ENCODE measurements around the gene RARB. TPM values are rescaled to one million over a fixed set of nuclear protein-coding genes. Genes with fewer than 3 reads are reported as not detected.

Gene RARB
- total RNA-seq, 2 experiments from 2014 or later = not detected

DNA sequence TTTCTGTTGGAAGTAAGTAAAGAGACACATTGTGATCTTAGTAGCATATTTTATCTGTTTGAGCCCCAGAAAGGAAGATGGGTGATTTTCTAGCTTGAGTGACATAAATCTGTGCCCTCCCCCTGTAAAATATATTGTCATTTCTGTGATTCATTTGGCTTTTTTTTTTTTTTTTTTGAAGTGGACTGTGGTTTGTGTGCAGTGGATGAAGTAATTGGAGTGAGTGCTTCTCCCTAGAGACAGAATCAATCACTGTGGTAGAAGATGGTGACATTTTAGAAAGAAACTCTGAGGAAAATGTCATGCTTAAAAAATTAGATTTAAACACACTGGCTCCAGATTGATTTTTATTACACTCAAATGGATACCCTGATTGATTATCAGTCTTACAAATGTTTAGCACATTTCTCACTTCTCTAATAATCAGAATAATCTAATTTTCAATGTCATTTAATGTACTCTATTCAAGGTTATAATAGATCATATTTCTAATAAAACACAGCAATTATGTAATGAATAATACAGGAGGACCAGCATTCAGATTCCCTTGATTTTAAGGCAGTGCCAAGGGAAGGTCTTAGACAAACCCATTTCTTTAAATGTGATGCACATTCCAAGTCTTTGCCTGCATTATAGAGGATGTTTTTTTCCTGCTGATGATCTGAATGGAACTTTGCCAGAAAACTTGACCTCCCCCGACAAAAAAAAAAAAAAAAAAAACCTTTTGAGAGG lies 120.0 kb downstream of the RARB start:
- no peak for DNase-seq
- Mint-ChIP-seq H3K4me1 (no peaks in the 10 kb centered on the region), H3K4me3 (no peak overlapping the region), H3K27me3 (no peaks in the 10 kb centered on the region), H3K9me3 (no peaks in the 10 kb centered on the region), H3K27ac (no peak overlapping the region), H3K36me3 (ENCODE audit: low read depth) (no peaks in the 10 kb centered on the region)
- CTCF ChIA-PET = interaction anchor here (0.8 kb wide), 1 partner anchor 15 kb away, joined by 5 read pairs; no protein-coding TSS in a partner anchor
- POLR2A ChIA-PET = no interaction called here

GRCh38 chr3:25548836-25549235 lies 120.8 kb downstream of the RARB start:
- H3K4me3 Mint-ChIP-seq = no peak overlapping the region
- H3K27me3 Mint-ChIP-seq = no peaks in the 10 kb centered on the region
- H3K27ac Mint-ChIP-seq = no peak overlapping the region
- POLR2A ChIA-PET = no interaction called here
- H3K4me1 Mint-ChIP-seq = no peaks in the 10 kb centered on the region
- no peaks in the 10 kb centered on the region for H3K9me3 Mint-ChIP-seq
- CTCF ChIA-PET = no interaction called here
- DNase-seq = no peak
- no peaks in the 10 kb centered on the region for H3K36me3 Mint-ChIP-seq (ENCODE audit: low read depth)

DNA sequence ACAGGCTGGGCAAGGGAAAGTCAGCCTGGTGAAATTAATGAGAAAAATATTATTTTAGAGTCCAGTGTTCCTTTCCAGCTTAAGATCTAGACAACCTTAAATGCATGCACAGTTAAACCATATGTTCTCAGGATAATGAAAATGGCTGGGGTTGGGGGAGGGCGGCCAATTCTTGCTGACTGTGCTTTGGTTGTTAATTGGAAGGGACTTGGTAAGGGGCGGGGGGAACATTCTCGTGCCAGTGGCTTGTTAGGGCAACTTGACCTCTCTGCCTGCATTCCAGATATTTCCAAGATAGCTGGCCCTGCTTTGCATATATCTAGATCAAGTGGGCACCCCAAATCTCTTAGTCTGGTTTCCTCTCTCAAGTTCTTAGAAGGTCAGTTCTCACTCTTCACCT lies 124.2 kb downstream of the RARB start:
- Mint-ChIP-seq H3K4me1 (no peaks in the 10 kb centered on the region), H3K36me3 (ENCODE audit: low read depth) (no peaks in the 10 kb centered on the region)
- CTCF ChIA-PET = no interaction called here

GRCh38 chr3:25554376-25554775 lies 126.3 kb downstream of the RARB start:
- ChIA-PET CTCF (no interaction called here), POLR2A (no interaction called here)
- Mint-ChIP-seq H3K36me3 (ENCODE audit: low read depth) (no peaks in the 10 kb centered on the region), H3K4me3 (no peak overlapping the region), H3K27ac (no peak overlapping the region), H3K9me3 (no peaks in the 10 kb centered on the region), H3K4me1 (no peaks in the 10 kb centered on the region), H3K27me3 (no peaks in the 10 kb centered on the region)
- no peak for DNase-seq

More for the DNA sequence above, 124.2 kb downstream of the RARB start:
- H3K27ac Mint-ChIP-seq = no peak overlapping the region
- no peaks in the 10 kb centered on the region for H3K27me3 Mint-ChIP-seq
- POLR2A ChIA-PET = no interaction called here
- no peaks in the 10 kb centered on the region for H3K9me3 Mint-ChIP-seq
- DNase-seq = no peak
- no peak overlapping the region for H3K4me3 Mint-ChIP-seq

- H3K4me3 Mint-ChIP-seq = no peak overlapping the region
- CTCF ChIA-PET = no interaction called here
- H3K27me3 Mint-ChIP-seq = no peaks in the 10 kb centered on the region
- POLR2A ChIA-PET = no interaction called here
- no peaks in the 10 kb centered on the region for H3K9me3 Mint-ChIP-seq
- DNase-seq = no peak
- H3K36me3 Mint-ChIP-seq (ENCODE audit: low read depth) = no peaks in the 10 kb centered on the region
- no peaks in the 10 kb centered on the region for H3K4me1 Mint-ChIP-seq
- H3K27ac Mint-ChIP-seq = no peak overlapping the region
Measured at GRCh38 chr3:25555695-25556437, 127.8 kb downstream of the RARB start.

- Mint-ChIP-seq H3K4me3 (no peak overlapping the region), H3K4me1 (no peaks in the 10 kb centered on the region), H3K36me3 (ENCODE audit: low read depth) (no peaks in the 10 kb centered on the region), H3K9me3 (no peaks in the 10 kb centered on the region), H3K27ac (no peak overlapping the region), H3K27me3 (peaks cover 2% of the 10 kb centered on the region)
- POLR2A ChIA-PET = no interaction called here
- no peak for DNase-seq
- CTCF ChIA-PET = no interaction called here
Measured at GRCh38 chr3:25556447-25556846, 128.4 kb downstream of the RARB start.

DNA sequence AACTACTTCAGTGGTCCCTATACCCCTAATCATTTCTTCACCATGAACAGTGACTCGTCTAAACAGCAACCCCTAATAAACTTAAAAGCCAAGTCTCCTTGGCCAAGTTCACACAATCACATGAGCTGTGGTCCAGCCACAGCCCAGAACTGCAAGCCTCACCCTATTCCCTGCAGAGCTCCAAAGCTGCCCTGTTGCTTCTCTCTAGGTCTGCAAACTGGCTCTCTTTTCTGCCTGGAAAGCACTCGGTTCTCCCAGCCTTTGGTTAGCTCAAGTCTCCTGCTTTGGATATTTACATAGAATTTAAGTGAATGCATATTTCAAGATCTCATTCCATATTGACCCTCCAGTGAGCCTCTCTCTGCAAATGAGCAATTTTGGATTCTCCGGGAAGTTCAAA lies 129.6 kb downstream of the RARB start:
- Mint-ChIP-seq H3K27me3 (peaks cover 2% of the 10 kb centered on the region), H3K4me3 (no peak overlapping the region), H3K9me3 (no peaks in the 10 kb centered on the region), H3K27ac (no peak overlapping the region), H3K36me3 (ENCODE audit: low read depth) (no peaks in the 10 kb centered on the region), H3K4me1 (no peaks in the 10 kb centered on the region)
- POLR2A ChIA-PET = no interaction called here
- CTCF ChIA-PET = no interaction called here
- no peak for DNase-seq

DNA sequence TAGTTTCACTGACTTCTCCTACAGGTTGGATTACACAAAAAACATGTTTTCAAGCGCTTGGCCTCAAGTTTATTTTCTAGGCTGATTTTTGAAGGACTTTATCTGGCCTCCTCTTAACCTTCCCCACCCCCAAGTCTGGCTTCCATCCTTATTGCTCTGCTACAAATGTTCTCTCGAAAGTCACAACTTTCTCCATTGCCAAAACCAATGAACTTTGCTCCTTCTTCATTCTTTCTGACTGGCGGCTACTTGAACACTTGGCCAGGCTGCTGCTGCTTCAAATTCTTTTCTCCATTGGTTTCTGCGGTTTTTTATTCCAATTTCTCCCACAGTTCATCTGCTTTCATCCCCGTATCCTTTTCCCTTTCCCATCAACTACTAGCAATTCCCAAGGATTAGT lies 130.1 kb downstream of the RARB start:
- Mint-ChIP-seq H3K4me1 (no peaks in the 10 kb centered on the region), H3K4me3 (no peak overlapping the region), H3K36me3 (ENCODE audit: low read depth) (no peaks in the 10 kb centered on the region), H3K27ac (no peak overlapping the region), H3K27me3 (peaks cover 2% of the 10 kb centered on the region), H3K9me3 (no peaks in the 10 kb centered on the region)
- ChIA-PET CTCF (no interaction called here), POLR2A (no interaction called here)
- DNase-seq = no peak

DNA sequence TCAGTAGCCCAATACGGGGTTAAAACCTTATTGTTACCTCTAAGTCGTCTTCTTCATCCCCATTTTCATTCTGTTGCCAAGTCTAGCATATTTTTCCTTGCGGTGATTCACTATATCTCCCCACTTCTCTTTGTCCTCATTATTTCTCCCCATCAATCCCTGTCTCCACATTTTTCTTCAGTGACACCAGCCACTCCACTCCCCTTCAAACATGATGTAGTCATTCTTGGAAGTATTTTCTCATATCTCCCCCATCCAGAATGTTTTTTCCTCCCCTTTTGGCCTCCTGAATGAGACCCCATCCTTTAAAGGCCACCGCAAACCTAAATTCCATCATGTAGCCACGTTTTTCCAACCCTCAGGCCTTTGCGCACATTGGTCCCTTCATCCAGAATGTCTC lies 130.7 kb downstream of the RARB start:
- Mint-ChIP-seq H3K27ac (no peak overlapping the region), H3K36me3 (ENCODE audit: low read depth) (no peaks in the 10 kb centered on the region), H3K9me3 (no peaks in the 10 kb centered on the region), H3K4me3 (no peak overlapping the region), H3K4me1 (no peaks in the 10 kb centered on the region), H3K27me3 (peaks cover 2% of the 10 kb centered on the region)
- CTCF ChIA-PET = no interaction called here
- POLR2A ChIA-PET = no interaction called here
- DNase-seq = no peak

DNA sequence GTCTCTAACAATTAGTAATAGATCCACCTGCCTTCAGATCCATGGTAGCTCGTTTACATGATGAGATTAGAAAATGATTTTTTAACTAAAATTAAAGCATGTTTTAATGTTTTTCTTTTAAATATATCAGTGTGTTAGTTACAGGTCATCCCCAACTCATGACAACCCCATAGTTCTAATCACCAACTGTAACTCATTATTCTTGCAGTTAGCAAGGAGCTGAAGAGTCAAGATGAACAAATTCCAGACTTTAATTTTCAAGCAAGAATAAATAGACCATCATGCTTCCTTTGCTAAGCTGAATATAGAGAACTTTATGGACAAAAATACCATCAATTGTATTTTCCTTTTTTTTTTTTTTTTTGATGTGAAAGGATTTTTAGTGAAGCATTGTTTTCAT lies 135.5 kb downstream of the RARB start:
- ChIA-PET CTCF (no interaction called here), POLR2A (no interaction called here)
- DNase-seq = no peak

DNA sequence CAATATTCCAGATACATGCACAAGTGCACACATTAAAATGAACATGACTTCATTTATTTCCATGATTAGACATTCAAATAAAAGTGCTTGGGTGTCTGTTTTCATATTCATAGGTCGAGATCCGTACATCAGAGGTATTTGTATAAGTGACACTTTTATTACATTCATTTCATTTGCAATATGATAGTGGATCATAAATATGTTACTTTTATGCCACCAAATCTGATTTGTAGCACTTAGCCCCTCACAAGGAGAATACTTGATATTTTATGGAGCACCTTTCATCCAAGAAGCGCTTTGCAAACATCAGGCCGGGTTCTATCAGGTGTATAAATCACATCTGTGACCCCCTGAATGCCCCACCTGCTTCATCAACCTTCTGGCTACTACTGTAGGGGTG lies 136.0 kb downstream of the RARB start:
- DNase-seq = no peak
- H3K4me3 Mint-ChIP-seq = no peak overlapping the region
- H3K9me3 Mint-ChIP-seq = no peaks in the 10 kb centered on the region
- ChIA-PET POLR2A (no interaction called here), CTCF (no interaction called here)
- H3K4me1 Mint-ChIP-seq = no peaks in the 10 kb centered on the region
- H3K36me3 Mint-ChIP-seq (ENCODE audit: low read depth) = no peaks in the 10 kb centered on the region
- H3K27me3 Mint-ChIP-seq = peaks cover 2% of the 10 kb centered on the region
- H3K27ac Mint-ChIP-seq = no peak overlapping the region

More for the DNA sequence above, 135.5 kb downstream of the RARB start:
- Mint-ChIP-seq H3K4me3 (no peak overlapping the region), H3K27me3 (peaks cover 2% of the 10 kb centered on the region), H3K4me1 (no peaks in the 10 kb centered on the region), H3K27ac (no peak overlapping the region), H3K9me3 (no peaks in the 10 kb centered on the region), H3K36me3 (ENCODE audit: low read depth) (no peaks in the 10 kb centered on the region)

- CTCF ChIA-PET = no interaction called here
- no peaks in the 10 kb centered on the region for H3K36me3 Mint-ChIP-seq (ENCODE audit: low read depth)
Measured at GRCh38 chr3:25565807-25566206, 137.7 kb downstream of the RARB start.

GRCh38 chr3:25566358-25566920 lies 138.4 kb downstream of the RARB start:
- H3K36me3 Mint-ChIP-seq (ENCODE audit: low read depth) = no peaks in the 10 kb centered on the region
- no peaks in the 10 kb centered on the region for H3K9me3 Mint-ChIP-seq
- no peak for DNase-seq
- no peak overlapping the region for H3K27ac Mint-ChIP-seq
- no peaks in the 10 kb centered on the region for H3K4me1 Mint-ChIP-seq
- CTCF ChIA-PET = no interaction called here
- POLR2A ChIA-PET = no interaction called here
- no peak overlapping the region for H3K4me3 Mint-ChIP-seq
- H3K27me3 Mint-ChIP-seq = no peaks in the 10 kb centered on the region

More at GRCh38 chr3:25565807-25566206, 137.7 kb downstream of the RARB start:
- POLR2A ChIA-PET = no interaction called here
- Mint-ChIP-seq H3K27me3 (peaks cover 2% of the 10 kb centered on the region), H3K9me3 (no peaks in the 10 kb centered on the region), H3K27ac (no peak overlapping the region), H3K4me3 (no peak overlapping the region), H3K4me1 (no peaks in the 10 kb centered on the region)
- DNase-seq = no peak

DNA sequence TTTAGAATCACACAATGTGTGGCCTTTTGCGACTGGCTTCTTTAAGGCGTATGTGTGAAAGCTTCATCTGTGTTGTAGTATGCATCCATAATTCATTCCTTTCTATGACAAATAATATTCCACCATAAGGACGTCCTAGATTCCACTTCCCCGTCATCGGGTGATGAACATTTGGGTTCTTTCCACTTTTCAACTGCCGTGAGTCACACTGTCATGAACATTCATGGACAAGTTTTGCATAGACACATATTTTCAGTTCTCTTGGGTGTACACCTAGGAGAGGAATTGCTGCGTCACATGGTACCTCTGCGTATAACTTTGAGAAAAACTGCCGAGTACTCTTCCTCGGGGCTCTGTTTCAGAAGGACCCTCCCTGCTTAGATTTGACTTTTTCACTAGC lies 139.3 kb downstream of the RARB start:
- no peaks in the 10 kb centered on the region for H3K36me3 Mint-ChIP-seq (ENCODE audit: low read depth)

More for the DNA sequence above, 139.3 kb downstream of the RARB start:
- Mint-ChIP-seq H3K9me3 (no peaks in the 10 kb centered on the region), H3K4me3 (no peak overlapping the region), H3K27ac (no peak overlapping the region), H3K27me3 (no peaks in the 10 kb centered on the region), H3K4me1 (no peaks in the 10 kb centered on the region)
- no peak for DNase-seq
- POLR2A ChIA-PET = no interaction called here
- CTCF ChIA-PET = no interaction called here
